A549 (cell line): Measurements from ENCODE around the gene CALM1.

ENCODE experiments used
- CTCF ChIP-seq: fragments of >200 bp; sonication (Bioruptor Twin); formaldehyde crosslinking; IDR thresholded peaks from 3 replicates; pipeline ENCODE4 v1.5.1; 2016
- USF2 ChIP-seq: fragments of 450-650 bp; IDR thresholded peaks from 2 replicates; pipeline ENCODE4 v1.6.1; 2014; ENCODE audit warnings: antibody characterized with exemption

- no peak for TF ChIP-seq USF2
- no peak for TF ChIP-seq CTCF
Measured at GRCh38 chr14:90349739-90350138, 47.1 kb upstream of the CALM1 start.
